Measurements from ENCODE around the gene ZNF71. TPM values are rescaled to one million over a fixed set of nuclear protein-coding genes. Genes with fewer than 3 reads are reported as not detected.

ZNF71 gene
- total RNA-seq, 2 experiments from 2014 or later, result 4.4 to 5.3 TPM

DNA sequence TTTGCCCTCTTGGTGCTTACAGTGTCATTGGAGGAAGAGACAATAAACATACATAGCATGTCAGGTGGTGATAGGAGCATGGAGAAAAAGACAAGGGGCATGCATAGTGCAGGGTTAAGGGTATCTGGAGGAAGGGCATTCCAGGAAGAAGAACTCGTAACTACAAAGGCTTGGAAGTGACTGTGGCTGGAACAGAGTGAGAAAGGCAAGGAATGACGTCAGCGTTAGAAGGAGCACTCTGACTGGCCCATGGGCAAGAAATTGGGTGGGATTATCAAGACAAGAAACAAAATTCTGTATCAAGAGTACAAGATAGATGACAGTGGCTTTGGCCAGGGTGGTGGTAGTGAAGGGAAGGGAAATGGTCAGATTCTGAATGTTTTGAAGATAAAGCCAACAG is 59.0 kb downstream of the ZNF71 start:
- intact Hi-C loops (cut with micrococcal nuclease), result no loop called here
- no peaks in the 10 kb centered on the region for H3K36me3 Mint-ChIP-seq (ENCODE audit: low read depth)
- ATAC-seq (no peak), DNase-seq (no peak)
- H3K9me3 Mint-ChIP-seq, result peaks cover 37% of the 10 kb centered on the region
- no peak overlapping the region for H3K27ac Mint-ChIP-seq
- H3K4me3 Mint-ChIP-seq, result no peak overlapping the region
- CTCF ChIA-PET, result no interaction called here
- TF ChIP-seq, protein P1, sequence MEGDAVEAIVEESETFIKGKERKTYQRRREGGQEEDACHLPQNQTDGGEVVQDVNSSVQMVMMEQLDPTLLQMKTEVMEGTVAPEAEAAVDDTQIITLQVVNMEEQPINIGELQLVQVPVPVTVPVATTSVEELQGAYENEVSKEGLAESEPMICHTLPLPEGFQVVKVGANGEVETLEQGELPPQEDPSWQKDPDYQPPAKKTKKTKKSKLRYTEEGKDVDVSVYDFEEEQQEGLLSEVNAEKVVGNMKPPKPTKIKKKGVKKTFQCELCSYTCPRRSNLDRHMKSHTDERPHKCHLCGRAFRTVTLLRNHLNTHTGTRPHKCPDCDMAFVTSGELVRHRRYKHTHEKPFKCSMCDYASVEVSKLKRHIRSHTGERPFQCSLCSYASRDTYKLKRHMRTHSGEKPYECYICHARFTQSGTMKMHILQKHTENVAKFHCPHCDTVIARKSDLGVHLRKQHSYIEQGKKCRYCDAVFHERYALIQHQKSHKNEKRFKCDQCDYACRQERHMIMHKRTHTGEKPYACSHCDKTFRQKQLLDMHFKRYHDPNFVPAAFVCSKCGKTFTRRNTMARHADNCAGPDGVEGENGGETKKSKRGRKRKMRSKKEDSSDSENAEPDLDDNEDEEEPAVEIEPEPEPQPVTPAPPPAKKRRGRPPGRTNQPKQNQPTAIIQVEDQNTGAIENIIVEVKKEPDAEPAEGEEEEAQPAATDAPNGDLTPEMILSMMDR (IDR thresholded peaks at IDR 0.05), result no peak
- POLR2A ChIA-PET, result interaction anchor here (1.5 kb wide), 1 partner anchor 12 kb away, joined by 3 read pairs; the partner anchor contains the start of gene SMIM17
- H3K27me3 Mint-ChIP-seq, result no peaks in the 10 kb centered on the region
- H3K4me1 Mint-ChIP-seq (ENCODE audit: low read depth), result no peaks in the 10 kb centered on the region

DNA sequence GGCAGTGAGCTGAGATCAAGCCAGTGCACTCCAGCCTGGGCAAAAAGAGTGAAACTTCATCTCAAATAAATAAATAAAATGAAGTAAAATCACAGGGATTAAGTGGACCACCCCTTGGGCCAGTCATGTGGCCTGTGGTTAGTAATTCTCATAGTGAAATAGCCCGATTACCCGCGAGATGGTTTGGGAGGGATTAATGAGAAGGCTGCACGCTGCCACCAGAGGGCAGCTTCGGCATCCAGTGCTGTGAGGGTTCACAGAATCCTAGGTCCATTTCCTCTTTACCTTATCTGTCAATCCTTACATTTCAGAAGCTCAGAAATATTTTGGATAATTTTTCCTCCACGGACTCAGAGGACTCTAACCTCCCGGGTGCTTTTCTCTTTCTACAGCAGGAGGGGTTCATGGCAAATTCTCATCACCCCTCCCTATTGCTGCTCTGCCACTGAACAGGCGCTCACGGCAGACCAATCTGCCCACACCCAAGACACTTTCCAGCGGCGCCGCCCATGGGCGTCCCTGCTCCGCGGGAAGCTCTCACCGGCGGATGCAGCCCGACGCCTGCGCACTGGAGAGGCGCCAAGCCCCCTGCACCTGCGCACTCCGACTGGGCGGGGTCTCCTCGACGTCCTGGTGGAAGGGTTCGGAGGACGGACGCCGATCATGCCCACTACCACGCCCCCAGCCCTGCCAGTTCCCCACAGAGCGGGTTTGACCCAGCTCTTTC is 65.4 kb downstream of the ZNF71 start:
- Mint-ChIP-seq H3K36me3 (ENCODE audit: low read depth) (peaks cover 35% of the 10 kb centered on the region), H3K27me3 (no peaks in the 10 kb centered on the region), H3K9me3 (peaks cover 31% of the 10 kb centered on the region), H3K4me1 (ENCODE audit: low read depth) (no peaks in the 10 kb centered on the region), H3K27ac (no peak overlapping the region), H3K4me3 (no peak overlapping the region)
- CTCF ChIA-PET, result no interaction called here
- ATAC-seq, result peak; percentile 53
- intact Hi-C loops (cut with micrococcal nuclease), result no loop called here
- POLR2A ChIA-PET, result no interaction called here
- TF ChIP-seq, protein P1 (IDR thresholded peaks at IDR 0.05), result no peak
- DNase-seq, result peak; percentile 33

DNA sequence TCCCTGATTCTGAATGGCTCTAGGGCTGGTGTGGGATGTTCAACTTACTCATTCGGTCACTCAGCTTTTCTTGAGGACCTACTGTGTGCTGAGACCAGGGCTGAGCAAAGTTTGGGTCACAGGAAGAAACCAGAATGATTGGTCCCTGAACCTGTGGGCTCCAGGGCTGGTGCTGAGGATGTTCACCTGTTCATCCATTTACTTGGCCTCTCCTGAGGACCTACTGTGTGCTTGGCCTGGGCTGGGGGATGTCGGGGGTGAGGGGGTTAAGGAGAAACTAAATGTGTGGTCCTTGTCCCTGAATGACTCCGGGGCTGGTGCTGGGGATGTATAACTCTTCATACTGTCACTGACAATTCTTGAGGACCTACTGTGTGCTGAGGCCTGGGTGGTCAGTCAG is 66.1 kb downstream of the ZNF71 start:
- H3K27ac Mint-ChIP-seq, result no peak overlapping the region
- DNase-seq (no peak), ATAC-seq (no peak)
- intact Hi-C loops (cut with micrococcal nuclease), result no loop called here
- H3K27me3 Mint-ChIP-seq, result no peaks in the 10 kb centered on the region
- TF ChIP-seq, protein P1 (IDR thresholded peaks at IDR 0.05), result no peak
- peaks cover 38% of the 10 kb centered on the region for H3K36me3 Mint-ChIP-seq (ENCODE audit: low read depth)
- H3K4me3 Mint-ChIP-seq, result no peak overlapping the region
- CTCF ChIA-PET, result no interaction called here
- H3K9me3 Mint-ChIP-seq, result peaks cover 31% of the 10 kb centered on the region
- no peaks in the 10 kb centered on the region for H3K4me1 Mint-ChIP-seq (ENCODE audit: low read depth)
- POLR2A ChIA-PET, result no interaction called here

DNA sequence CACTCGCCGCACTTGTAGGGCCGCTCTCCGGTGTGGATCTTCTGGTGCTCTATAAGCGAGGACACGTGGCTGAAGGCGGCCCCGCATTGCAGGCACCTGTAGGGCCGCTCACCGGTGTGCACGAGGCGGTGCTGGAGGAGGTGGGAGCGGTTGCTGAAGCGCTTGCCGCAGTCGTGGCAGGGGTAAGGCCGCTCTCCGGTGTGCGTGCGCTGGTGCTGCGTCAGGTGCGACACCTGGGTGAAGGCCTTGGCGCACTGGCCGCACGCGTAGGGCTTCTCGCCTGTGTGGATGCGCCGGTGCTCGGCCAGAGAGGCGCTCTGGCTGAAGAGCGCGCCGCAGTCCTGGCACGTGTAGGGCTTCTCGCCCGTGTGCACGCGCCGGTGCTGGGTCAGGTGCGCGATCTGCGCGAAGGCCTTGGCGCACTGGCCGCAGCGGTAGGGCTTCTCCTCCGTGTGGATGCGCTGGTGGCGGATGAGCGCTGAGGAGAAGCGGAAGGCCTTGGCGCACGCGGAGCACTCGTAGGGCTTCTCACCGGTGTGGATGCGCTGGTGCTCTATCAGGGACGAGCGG is 68.9 kb downstream of the ZNF71 start:
- peaks cover 2% of the 10 kb centered on the region for H3K4me1 Mint-ChIP-seq (ENCODE audit: low read depth)
- no peak overlapping the region for H3K4me3 Mint-ChIP-seq
- peaks cover 38% of the 10 kb centered on the region for H3K9me3 Mint-ChIP-seq
- TF ChIP-seq, protein P1 (IDR thresholded peaks at IDR 0.05), result no peak
- ATAC-seq (no peak), DNase-seq (no peak)
- H3K27me3 Mint-ChIP-seq, result no peaks in the 10 kb centered on the region
- no peak overlapping the region for H3K27ac Mint-ChIP-seq
- intact Hi-C loops (cut with micrococcal nuclease), result no loop called here
- POLR2A ChIA-PET, result no interaction called here
- CTCF ChIA-PET, result no interaction called here
- peaks cover 61% of the 10 kb centered on the region for H3K36me3 Mint-ChIP-seq (ENCODE audit: low read depth)

DNA sequence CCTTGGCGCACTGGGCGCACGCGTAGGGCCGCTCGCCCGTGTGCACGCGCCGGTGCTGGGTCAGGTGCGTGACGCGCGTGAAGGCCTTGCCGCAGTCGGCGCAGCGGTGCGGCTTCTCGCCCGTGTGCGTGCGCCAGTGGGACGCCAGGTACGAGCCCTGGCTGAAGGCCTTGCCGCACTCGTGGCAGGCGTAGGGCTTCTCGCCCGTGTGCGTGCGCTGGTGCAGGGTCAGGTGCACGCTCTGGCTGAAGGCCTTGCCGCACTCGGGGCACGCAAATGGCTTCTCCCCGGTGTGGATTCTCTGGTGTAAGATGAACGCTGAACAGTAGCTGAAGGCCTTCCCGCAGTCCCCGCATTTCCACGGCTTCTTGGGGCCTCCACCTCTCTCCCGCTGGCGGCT is 69.4 kb downstream of the ZNF71 start:
- TF ChIP-seq, protein P1 (IDR thresholded peaks at IDR 0.05), result no peak
- intact Hi-C loops (cut with micrococcal nuclease), result no loop called here
- no peak overlapping the region for H3K4me3 Mint-ChIP-seq
- peaks cover 63% of the 10 kb centered on the region for H3K36me3 Mint-ChIP-seq (ENCODE audit: low read depth)
- POLR2A ChIA-PET, result no interaction called here
- CTCF ChIA-PET, result no interaction called here
- peaks cover 2% of the 10 kb centered on the region for H3K4me1 Mint-ChIP-seq (ENCODE audit: low read depth)
- ATAC-seq (no peak), DNase-seq (no peak)
- no peaks in the 10 kb centered on the region for H3K27me3 Mint-ChIP-seq
- no peak overlapping the region for H3K27ac Mint-ChIP-seq
- H3K9me3 Mint-ChIP-seq, result peaks cover 34% of the 10 kb centered on the region
